Measurements from ENCODE around the gene POLR1G.
"Not testable (repeated sequence)": the region's sequence is repeated elsewhere in the genome, so short reads cannot be mapped to it uniquely, and the experiment has no call there.

The POLR1G gene

DNA sequence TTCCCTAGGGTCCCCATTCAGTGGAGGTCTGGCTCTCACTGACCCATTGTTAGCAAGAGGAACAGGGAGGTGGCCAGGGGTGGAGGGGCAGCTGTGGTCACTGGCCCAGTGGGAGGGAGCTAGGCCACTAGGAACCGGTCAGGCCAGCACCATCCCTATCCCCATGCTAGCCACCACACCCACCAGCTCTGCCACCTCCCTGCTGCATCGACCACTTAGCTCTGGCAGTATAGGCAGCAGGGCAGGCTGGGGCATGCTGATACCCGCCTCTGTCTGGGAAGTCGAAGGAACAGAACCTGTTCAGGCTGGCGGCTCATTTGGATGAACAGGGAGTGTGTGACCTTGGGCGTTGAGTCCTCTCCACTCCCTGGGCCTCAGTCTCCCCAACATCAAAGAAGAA, 6.3 kb upstream of the POLR1G start:
- DNase-seq = peak; percentile 7

DNA sequence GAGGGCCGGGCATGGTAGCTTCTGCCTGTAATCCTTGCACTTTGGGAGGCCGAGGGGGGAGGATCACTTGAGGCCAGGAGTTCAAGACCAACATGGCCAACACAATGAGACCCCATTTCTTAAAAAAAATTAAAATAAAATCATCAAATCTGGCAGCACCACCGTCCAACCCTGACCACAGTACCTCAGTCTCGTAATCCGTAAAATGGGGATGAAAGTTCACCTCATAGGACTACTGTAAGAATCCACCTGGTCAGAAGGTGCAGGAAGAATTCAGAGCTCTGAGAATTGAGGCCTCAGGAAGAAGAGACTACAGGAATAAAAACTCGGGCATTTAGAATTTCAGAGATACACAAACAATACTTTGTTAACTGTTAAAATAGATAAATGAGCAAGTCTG, 4.6 kb upstream of the POLR1G start:
- DNase-seq = no peak

DNA sequence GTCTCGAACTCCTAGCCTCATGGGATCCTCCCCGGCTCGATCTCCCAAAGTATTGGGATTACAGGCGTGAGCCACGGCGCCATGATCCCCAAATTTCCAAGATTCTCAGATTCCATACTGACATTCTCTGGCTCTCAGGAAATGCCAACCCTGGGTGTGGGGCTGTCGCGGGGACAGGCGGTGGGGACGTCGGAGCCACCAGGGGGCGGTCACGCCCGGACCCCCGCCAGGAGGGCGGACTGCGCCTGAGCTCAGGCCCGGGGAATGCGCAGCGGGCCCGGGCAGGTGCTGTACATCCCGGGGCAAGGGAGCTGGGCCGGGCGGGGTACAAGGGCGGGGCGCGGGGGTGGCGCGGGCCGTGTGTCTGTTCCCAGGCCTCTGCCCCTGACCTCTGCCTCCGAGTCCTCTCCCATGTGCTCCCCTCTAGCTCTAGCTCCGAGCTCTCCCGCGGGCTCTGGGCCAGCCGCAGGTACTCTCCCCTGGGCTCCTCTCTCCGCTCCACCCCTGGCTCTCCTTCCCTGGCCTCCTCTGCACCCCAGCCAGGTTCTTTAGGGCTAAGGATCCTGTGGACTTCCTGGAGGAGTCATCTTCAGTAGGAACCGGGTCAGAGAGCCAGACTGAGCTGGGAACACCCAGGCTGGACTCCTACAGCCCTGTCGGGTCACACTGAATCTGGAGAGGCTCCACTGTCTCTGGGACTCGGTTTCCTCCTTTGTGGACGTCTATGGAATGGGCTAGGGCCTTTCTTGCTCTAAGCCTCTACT, 4.0 kb upstream of the POLR1G start:
- no peak for DNase-seq

DNA sequence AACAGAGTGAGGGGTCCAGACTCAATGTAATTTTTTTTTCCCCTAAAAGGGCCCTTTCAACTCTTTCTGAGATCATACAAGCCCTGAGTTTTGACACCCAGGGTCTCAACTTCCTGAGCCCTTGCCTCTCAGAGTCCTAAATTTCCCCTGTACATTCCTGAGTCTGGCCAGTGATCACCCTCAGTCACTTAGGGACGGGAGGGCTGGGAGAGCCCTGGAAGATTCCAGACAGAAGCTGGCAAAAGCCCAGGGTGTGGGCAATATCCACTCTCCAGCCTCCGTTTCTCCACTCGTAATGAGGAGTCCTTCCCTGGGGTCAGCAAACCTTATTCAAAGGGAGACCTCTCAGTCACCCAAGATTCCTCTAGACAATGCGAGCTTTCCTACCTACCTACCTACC, 3.2 kb upstream of the POLR1G start:
- no peak for DNase-seq

DNA sequence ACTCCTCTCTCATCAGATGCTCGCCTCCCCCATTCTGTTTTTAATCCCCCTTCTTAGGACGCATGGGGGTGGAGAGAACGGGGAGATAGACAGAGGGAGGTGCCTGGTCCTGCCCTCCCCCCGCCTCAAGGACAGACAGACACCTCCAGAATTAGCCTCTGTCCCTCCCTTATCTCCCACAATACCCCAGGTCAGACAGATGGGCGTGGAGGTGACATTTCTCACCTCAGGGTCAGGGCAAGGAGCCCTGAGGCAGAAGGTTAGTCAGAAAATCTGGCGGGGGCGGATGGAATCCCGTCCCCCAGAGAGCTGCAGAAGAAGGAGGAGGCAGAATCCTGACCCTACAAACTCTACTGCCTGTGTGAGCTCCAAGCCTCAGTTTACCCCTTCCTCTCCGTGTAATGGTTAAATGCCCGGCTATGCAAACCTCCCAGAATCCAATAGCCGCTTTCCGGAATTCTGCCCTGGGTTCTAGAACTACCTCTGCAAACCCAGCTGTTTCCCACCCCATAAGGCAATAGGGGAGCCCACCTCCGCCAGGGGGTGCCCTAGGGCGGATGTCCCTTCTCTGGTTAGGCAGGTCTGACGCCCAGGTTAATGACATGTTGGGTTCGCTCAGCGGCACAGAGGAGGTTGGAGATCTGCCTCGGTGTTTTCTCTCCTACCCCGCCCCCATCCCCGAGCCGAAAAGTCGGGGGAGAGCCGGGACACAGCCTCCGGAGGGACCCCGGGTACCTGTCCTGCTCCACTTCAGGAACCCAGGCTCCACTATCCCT, 2.5 kb upstream of the POLR1G start:
- DNase-seq = peak; percentile 33

DNA sequence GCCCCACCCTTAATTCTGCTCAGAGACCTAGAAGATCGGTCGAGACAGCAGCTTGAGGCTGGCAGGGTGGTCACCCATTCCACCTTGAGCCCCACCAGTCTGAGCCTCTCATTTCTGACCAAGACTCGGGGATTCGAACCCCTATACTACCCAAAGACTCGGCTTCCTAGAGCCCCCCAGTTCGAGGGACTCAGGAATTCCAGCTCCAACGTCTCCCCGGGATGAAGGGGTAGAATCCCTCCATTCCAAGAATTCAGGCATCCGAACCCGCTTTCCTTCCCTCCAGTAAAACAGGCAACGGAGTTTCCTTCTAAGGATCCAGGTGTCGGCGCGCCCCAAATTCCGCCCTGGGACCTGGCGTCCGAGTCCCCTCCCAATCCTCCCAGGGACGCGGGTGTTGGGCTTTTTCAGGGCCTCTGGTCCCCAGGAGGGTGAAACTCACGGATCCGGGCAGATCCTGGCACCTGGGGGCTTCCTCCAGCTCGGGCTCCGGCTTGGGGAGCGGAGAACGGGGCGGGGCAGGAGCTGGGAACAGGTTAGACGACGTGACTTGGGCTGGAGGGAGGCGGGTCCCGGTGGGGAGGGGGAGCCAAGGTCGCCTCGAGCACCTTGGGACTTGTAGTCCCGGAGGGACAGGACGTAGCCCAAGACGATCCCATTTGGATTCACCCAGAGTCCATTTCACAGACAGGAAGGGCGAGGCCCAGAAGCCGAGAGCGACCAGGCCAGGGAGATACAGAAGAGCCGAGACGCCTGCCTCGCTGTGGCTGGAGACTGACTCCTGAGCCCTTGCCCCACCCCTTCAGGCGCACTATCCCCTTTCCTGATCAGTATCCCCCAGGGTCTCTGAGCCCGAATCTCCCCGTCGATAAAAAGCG, 1.6 kb upstream of the POLR1G start, which contains the start of gene PPP1R13L:
Gene PPP1R13L, minus strand, starts transcription at position 513 of the 878 bp plus-strand sequence. CDS start 6,751 bp downstream, outside the sequence.
- peak; percentile 78 for DNase-seq

DNA sequence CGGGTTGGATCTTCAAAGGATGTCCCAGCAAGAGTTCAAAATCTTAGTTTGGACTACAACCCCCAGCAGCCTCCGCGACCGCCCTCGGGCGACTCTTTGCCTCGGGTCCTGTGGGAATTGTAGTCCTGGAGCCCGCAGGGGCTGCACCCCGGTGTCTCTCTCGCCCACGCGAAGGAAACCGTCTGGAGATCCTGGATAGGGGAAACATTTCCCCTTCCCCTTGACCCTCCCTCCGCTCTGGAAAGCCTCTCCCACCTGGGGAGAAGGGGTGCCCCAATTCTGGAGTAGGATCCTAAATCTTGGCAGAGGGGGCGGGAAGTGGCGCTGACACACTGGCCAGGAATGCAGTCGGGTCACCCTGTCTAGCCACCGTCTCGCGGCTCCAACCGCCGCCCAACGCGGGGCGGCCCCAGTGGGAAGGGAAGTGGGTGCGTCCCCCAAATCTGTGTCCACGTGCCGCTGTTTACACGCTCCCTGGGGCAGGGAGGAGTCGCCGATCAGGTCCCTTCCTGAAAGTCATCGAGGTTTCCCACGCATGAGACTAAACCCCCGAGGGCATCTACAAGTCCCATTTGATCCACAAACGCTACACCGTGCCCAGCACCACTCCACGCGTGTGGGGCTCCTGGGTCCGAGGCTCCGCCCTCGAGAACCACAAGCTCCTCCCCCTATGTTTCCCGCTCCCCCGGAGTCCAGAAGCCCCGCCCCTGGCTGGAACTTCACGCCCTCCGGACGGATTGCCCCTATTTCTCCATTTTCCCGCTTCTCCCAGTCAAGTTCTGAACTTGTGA, 814 bp upstream of the POLR1G start:
- peak; percentile 67 for DNase-seq

DNA sequence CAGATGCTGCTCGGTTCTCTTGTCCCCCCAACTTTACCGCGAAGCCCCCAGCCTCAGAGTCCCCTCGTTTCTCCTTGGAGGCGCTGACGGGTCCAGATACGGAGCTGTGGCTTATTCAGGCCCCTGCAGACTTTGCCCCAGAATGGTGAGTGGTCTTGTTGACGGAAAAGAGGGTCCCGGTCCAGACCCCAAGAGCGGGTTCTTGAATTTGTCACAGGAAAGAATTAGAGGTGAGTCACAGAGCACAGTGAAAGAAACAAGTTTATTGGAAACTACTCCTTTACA, 589 bp downstream of the POLR1G start:
- DNase-seq = no peak

DNA sequence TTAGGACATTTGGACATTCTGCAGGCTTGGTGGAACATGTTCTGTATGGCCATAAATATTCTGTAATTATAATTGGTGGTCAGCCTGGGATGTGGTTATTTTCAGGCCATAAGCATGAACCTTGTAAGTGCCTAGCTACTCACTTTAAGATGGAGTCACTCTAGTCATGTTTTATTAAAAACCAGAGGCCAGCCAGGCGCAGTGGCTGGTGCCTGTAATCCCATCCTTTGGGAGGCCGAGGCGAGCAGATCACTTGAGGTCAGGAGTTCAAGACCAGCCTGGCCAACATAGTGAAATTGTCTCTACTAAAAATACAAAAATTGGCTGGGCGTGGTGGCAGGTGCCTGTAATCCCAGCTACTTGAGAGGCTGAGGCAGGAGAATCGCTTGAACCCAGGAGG, 1.1 kb downstream of the POLR1G start:
- not testable (repeated sequence) for DNase-seq

DNA sequence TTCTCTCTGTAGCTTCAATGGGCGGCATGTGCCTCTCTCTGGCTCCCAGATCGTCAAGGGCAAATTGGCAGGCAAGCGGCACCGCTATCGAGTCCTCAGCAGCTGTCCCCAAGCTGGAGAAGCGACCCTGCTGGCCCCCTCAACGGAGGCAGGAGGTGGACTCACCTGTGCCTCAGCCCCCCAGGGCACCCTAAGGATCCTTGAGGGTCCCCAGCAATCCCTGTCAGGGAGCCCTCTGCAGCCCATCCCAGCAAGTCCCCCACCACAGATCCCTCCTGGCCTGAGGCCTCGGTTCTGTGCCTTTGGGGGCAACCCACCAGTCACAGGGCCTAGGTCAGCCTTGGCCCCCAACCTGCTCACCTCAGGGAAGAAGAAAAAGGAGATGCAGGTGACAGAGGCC, 1.7 kb downstream of the POLR1G start:
- no peak for DNase-seq

DNA sequence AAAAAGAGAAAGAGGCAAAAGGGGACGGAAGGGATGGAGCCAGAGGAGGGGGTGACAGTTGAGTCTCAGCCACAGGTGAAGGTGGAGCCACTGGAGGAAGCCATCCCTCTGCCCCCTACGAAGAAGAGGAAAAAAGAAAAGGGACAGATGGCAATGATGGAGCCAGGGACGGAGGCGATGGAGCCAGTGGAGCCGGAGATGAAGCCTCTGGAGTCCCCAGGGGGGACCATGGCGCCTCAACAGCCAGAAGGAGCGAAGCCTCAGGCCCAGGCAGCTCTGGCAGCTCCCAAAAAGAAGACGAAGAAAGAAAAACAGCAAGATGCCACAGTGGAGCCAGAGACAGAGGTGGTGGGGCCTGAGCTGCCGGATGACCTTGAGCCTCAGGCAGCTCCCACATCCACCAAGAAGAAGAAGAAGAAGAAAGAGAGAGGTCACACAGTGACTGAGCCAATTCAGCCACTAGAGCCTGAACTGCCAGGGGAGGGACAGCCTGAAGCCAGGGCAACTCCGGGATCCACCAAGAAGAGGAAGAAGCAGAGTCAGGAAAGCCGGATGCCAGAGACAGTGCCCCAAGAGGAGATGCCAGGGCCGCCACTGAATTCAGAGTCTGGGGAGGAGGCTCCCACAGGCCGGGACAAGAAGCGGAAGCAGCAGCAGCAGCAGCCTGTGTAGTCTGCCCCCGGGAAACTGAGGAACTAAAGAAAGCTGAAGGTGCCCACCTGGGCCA, 2.5 kb downstream of the POLR1G start:
- no peak for DNase-seq

DNA sequence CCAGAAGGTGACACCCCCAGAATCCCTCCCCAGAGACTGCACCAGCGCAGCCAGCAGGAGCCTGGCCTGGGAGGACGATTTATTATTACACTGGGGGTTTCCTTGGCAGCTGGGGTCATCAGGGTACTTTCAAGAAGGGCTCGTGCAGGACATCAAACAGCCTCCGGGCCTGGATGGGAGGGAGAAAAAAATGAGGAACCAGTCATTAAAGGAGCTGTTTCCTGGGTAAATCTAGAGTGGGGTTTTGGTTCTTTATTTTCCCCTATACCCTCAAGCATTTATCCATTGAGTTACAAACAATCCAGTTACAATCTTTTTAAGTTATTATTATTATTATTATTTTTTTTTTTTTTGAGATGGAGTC, 3.1 kb downstream of the POLR1G start:
- DNase-seq = no peak

DNA sequence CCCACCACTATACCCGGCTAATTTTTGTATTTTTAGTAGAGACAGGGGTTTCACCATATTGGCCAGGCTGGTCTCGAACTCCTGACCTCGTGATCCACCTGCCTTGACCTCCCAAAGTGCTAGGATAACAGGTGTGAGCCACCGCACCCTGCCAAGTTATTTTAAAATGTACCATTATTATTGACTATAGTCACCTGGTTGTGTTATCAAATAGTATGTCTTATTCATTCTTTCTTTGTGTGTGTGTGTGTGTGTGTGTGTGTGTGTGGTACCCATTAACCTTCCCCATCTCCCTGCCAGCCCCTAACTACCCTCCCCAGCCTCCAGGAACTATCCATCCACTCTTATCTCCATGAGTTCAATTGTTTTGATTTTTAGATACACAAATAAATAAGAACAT, 3.9 kb downstream of the POLR1G start:
- not testable (repeated sequence) for DNase-seq

DNA sequence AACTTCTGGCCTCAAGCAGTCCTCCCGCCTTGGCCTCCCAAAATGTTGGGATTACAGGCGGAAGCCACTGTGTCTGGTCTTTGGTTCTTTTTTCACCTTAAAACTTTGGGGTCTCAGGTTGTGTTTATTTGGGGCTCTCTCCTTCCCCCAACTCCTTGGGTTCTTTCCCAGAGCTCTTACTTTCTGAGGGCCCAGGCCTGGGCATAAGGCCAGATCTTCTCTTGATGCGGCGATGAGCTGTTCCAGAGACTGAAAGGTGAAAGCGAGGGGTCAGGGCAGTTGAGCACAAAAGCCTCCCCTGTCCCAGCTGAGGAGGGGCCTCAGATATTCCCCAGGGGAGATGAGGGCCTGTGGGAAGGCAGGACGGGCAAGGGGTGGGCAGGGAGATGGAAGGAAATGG, 7.1 kb downstream of the POLR1G start:
- DNase-seq = no peak

DNA sequence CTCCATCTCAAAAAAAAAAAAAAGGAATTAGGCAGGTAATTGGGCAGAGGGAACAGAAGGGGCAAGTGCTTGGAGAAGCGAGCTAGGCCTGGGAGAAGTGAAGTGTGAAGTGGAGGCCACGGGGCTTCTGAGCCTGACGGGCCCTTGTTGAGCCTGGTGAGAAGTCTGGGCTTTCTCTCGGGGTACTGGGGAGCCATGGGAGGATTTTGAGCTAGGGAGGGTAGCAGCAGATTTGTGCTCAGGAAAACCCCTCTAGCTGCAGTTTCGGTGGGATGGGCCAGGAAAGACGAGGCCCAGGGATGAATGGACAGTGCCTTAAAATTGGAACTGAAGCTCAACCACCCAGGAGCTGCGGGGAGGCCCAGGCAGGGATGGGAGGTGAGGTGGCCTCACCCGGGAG, 8.0 kb downstream of the POLR1G start:
- no peak for DNase-seq

DNA sequence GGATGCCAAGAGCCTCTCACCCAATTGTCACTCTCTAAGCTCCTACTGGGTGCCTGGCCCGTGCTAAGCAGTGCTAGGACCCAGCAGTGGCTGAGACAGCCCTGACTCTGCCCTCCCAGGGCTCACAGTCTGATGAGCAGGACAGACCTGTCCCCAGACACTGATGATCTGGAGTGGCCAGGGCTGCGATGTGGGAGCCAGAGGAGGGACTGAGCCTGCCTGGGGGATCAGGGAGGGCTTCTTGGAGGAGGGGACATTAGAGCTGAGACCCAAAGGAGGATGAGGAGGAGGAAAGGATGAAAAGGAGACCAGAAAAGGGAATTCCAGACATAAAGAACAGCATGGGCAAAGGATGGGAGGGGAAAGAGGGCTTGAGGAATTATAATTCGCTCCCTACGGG, 10.7 kb downstream of the POLR1G start:
- no peak for DNase-seq

DNA sequence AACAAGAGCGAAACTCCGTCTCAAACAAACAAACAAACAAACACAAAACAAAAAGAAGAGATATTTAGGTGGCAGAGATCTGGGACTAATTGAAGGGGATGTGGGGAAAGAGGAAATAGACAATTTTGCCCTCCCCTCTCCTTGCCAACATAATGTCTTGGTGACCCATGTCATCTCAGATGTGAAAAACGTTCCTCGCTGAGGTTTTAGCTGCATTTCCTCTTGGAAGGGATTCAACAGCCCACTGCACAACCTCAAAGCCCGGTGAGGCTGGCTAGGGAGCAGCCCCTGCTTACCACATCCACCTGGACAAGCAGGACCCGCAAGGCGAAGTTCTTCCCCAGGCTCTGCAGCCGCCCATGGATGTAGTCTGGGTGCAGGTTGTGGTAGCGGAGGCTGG, 12.4 kb downstream of the POLR1G start:
- DNase-seq = no peak

DNA sequence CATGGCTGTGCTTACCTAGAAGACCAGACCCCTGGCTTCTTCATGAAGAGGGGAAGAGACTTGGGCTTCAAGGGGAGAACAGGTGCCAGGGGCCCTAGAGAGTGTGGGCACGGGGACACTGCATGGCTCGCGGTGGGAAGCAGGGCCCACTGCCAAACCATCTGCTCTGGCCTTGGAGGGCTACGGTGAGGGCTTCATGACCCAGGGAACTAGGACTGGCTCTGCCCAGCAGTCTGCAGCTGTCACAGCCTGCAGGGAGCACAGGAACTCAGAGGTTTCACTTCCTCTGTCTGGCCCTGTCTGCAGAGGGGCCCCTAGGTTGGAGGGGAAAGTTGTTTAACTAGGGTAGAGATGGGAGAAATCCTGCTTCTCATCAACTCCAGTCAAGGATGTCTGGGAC, 13.0 kb downstream of the POLR1G start:
- DNase-seq = no peak

DNA sequence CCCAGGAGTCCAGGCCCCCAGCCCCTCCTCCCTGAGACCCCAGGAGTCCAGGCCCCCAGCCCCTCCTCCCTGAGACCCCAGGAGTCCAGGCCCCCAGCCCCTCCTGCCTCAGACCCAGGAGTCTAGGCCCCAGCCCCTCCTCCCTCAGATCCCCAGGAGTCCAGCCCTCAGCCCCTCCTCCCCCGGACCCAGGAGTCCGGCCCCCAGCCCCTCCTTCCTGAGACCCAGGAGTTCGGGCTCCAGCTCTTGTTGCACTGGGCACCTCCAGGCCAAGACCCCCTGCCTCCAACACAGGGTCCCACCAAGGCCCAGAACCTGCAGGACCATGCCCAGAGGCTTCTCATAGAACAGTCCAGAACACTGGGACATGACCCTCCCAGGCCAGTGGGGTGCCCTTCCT, 13.5 kb downstream of the POLR1G start:
- no peak for DNase-seq

DNA sequence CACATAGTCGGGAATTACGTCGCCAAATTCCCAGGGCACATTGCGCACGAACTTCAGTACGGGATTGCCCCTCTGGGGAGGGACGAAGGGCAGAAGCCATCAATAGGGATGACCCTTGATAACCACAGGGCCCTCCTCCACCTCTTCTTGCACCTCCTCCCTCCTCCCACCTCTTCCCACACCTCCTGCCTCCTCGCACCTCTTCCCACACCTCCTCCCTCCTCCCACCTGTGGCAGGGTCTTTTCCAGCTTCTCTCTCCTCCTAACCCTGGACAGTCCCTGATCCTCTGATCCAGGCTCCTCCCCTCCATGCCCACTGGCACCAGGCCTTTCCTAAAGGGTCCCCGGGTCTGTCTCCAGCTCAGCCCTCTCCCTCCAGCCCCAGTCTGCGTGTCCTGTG, 13.9 kb downstream of the POLR1G start:
- DNase-seq = no peak

DNA sequence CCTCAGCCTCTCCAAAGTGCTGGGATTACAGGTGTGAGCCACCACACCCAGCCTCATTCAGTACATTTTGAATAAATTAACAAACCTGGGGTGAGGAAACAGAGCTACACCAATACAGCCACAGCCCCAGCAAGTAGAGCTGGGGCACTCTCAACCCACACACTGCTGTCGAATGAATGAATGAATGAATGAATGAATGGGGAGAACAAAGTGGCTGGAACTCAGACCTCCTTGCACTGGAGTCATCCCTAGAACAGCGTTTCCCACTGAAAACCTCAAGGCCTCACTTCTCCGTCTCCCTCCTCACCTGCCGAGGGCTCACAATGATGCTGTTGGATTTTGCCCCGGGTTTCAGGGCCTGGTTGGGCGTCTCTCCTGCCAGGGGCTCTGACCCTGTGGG, 14.4 kb downstream of the POLR1G start:
- DNase-seq = no peak

DNA sequence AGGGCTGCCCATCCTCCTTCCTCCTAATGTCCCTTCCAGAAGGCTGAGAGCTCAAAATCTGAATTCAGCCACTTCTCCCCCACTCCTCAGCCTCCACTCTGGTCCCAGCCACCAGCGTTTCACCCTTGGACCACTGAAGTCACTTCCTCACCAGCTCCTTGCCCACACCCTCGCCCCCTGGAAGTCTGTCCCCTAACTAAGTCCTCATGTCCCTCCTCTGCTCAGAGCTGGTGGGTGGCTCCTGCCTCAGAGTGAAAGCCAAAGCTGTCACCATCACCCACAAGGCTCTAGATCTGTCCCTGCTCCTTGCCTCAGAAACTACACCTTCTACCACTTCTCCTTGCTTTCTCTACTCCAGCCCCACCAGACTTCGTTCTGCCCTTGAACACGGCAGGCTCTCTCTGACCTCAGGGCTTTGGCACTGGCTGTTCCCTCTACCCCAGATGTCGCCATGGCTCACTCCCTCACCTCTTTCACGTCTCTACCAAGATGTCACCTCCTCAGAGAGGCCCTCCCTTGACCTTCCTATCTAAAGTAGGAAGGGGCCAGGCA, 15.6 kb downstream of the POLR1G start:
- no peak for DNase-seq
